ENCODE measurements around the gene BOC. TPM values are rescaled to one million over a fixed set of nuclear protein-coding genes. Genes with fewer than 3 reads are reported as not detected.

BOC gene
- total and polyA plus RNA-seq, 2 donors (not counting 3 experiments of a cell fraction or from before 2014, with no cell fraction given): 0.07 TPM; not detected in 1

DNA sequence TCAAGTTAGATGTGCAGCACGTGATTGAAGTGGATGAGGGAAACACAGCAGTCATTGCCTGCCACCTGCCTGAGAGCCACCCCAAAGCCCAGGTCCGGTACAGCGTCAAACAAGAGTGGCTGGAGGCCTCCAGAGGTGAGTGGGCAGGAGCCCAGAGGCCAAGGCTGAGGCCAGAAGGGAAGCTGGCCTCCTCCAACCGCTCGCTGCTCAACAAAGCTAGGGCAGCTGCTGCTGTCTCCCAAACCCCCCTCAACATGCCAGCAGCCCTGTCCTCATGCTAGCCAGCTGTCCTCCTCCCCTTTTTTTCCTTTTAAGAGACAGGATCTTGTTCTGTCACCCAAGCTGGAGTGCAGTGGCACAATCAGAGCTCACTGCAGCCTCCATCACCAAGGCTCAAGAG, 57.0 kb downstream of the BOC start:
- H3K27ac ChIP-seq (ENCODE audit: insufficient read depth, low read depth, low read length): no peak overlapping the region
- peaks cover 0 to 2% of the 10 kb centered on the region in 2 experiments for H3K27me3 ChIP-seq (ENCODE audit: control insufficient read depth in 2 of 2, insufficient read depth in 2 of 2, low read length in 2 of 2)
- no peak for DNase-seq (ENCODE audit: low read depth, low spot score)
- no peak overlapping the region for H3K4me3 ChIP-seq (replicated peaks in 1 of 3; ENCODE audit: insufficient read depth in 1 of 3, low read depth in 1 of 3, low read length in 3 of 3)
- H3K36me3 ChIP-seq (ENCODE audit: control insufficient read depth in 2 of 2, extremely low read depth in 1 of 2, insufficient read depth in 2 of 2, low read length in 2 of 2): no peaks in the 10 kb centered on the region
- H3K9me1 ChIP-seq (replicated peaks; ENCODE audit: control insufficient read depth, extremely low read depth, insufficient read depth, low read length): no peaks in the 10 kb centered on the region
- intact Hi-C loops (cut with micrococcal nuclease) (no loop called here), dilution Hi-C loops (cut with MboI; ENCODE audit: extremely low pct_ligation_motif_present, low sequenced_read_pairs) (no loop called here)
- CTCF ChIA-PET: interaction anchor here (1.1 kb wide), 1 partner anchor 20 kb away, joined by 3 read pairs; no protein-coding TSS in a partner anchor
- no peak overlapping the region for H3K9ac ChIP-seq (replicated peaks; ENCODE audit: extremely low read depth, insufficient read depth, low read length)
- no TSS peak for BruUV-seq (replicated peaks)
- no peaks in the 10 kb centered on the region for H3K9me3 ChIP-seq (replicated peaks; ENCODE audit: control insufficient read depth, insufficient read depth, low read length)
- no peak for FAIRE-seq
- no peak overlapping the region for H2AFZ ChIP-seq (ENCODE audit: low read depth, low read length)
- TF ChIP-seq, protein P1, sequence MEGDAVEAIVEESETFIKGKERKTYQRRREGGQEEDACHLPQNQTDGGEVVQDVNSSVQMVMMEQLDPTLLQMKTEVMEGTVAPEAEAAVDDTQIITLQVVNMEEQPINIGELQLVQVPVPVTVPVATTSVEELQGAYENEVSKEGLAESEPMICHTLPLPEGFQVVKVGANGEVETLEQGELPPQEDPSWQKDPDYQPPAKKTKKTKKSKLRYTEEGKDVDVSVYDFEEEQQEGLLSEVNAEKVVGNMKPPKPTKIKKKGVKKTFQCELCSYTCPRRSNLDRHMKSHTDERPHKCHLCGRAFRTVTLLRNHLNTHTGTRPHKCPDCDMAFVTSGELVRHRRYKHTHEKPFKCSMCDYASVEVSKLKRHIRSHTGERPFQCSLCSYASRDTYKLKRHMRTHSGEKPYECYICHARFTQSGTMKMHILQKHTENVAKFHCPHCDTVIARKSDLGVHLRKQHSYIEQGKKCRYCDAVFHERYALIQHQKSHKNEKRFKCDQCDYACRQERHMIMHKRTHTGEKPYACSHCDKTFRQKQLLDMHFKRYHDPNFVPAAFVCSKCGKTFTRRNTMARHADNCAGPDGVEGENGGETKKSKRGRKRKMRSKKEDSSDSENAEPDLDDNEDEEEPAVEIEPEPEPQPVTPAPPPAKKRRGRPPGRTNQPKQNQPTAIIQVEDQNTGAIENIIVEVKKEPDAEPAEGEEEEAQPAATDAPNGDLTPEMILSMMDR (IDR thresholded peaks at IDR 0.05; ENCODE audit: extremely low read depth in 1 of 2, insufficient read depth in 1 of 2, low read depth in 1 of 2, low read length in 2 of 2): no peak
- no peak for TF ChIP-seq EZH2 (IDR thresholded peaks at IDR 0.05; ENCODE audit: borderline replicate concordance, low read depth, low read length, severe bottlenecking)
- no peak for TF ChIP-seq MAX (IDR thresholded peaks at IDR 0.05; ENCODE audit: insufficient read depth, insufficient read length)
- TF ChIP-seq FOS (IDR thresholded peaks at IDR 0.05; ENCODE audit: borderline replicate concordance, insufficient read depth, low read length): no peak
- TF ChIP-seq MYC (IDR thresholded peaks at IDR 0.05; ENCODE audit: low read depth, low read length): no peak
- TF ChIP-seq POLR2AphosphoS5 (IDR thresholded peaks at IDR 0.05; ENCODE audit: insufficient read depth, low read depth, low read length): no peak
- no peak for TF ChIP-seq GATA2 (IDR thresholded peaks at IDR 0.05; ENCODE audit: insufficient read depth, insufficient read length, low read depth, low read length)
- no peak for TF ChIP-seq POLR2A (IDR thresholded peaks at IDR 0.05; ENCODE audit: low read depth, low read length)
- no peak for TF ChIP-seq JUN (IDR thresholded peaks at IDR 0.05; ENCODE audit: borderline replicate concordance, insufficient read depth, insufficient read length, low read depth)
- H4K20me1 ChIP-seq (replicated peaks; ENCODE audit: control insufficient read depth, extremely low read depth, insufficient read depth, low read length): no peaks in the 10 kb centered on the region
- POLR2A ChIA-PET: no interaction called here
- H3K79me2 ChIP-seq (ENCODE audit: control insufficient read depth, insufficient read depth, low read length): no peaks in the 10 kb centered on the region
- no peak overlapping the region for H3K4me2 ChIP-seq (ENCODE audit: insufficient read depth, low read length)
- no peaks in the 10 kb centered on the region for H3K4me1 ChIP-seq (ENCODE audit: control insufficient read depth, extremely low read depth, insufficient read depth, low read length)

All from endothelial cell of umbilical vein (primary cell).